ENCODE results near the gene CCR5AS.
"Not testable (repeated sequence)": the region's sequence is repeated elsewhere in the genome, so short reads cannot be mapped to it uniquely, and the experiment has no call there.

CCR5AS gene

GRCh38 chr3:46395766-46396530 is 10.9 kb downstream of the CCR5AS start:
- DNase-seq (ENCODE audit: low read depth), result no peak
- TF ChIP-seq CTCF (IDR thresholded peaks at IDR 0.05; ENCODE audit: control insufficient read depth, extremely low read depth, insufficient read depth), result no peak
- no peak overlapping the region for H3K4me3 ChIP-seq (ENCODE audit: low read depth, low read length)

GRCh38 chr3:46395210-46395661 is 11.6 kb downstream of the CCR5AS start:
- no peak overlapping the region for H3K4me3 ChIP-seq (ENCODE audit: low read depth, low read length)
- DNase-seq (ENCODE audit: low read depth), result no peak
- peak; percentile 29; the same call in 1 of the 2 replicates for TF ChIP-seq CTCF (IDR thresholded peaks at IDR 0.05; ENCODE audit: control insufficient read depth, extremely low read depth, insufficient read depth)

GRCh38 chr3:46393554-46394434 is 13.1 kb downstream of the CCR5AS start:
- DNase-seq (ENCODE audit: low read depth), result no peak
- no peak for TF ChIP-seq CTCF (IDR thresholded peaks at IDR 0.05; ENCODE audit: control insufficient read depth, extremely low read depth, insufficient read depth)
- H3K4me3 ChIP-seq (ENCODE audit: low read depth, low read length), result no peak overlapping the region

GRCh38 chr3:46393011-46393410 is 13.9 kb downstream of the CCR5AS start:
- no peak for TF ChIP-seq CTCF (IDR thresholded peaks at IDR 0.05; ENCODE audit: control insufficient read depth, extremely low read depth, insufficient read depth)
- DNase-seq (ENCODE audit: low read depth), result no peak
- H3K4me3 ChIP-seq (ENCODE audit: low read depth, low read length), result no peak overlapping the region

GRCh38 chr3:46391526-46391925 is 15.3 kb downstream of the CCR5AS start:
- DNase-seq (ENCODE audit: low read depth); H3K4me3 ChIP-seq (ENCODE audit: low read depth, low read length): not testable (repeated sequence)

GRCh38 chr3:46389306-46389705 is 17.6 kb downstream of the CCR5AS start:
- no peak for DNase-seq (ENCODE audit: low read depth)
- no peak overlapping the region for H3K4me3 ChIP-seq (ENCODE audit: low read depth, low read length)
- TF ChIP-seq CTCF (IDR thresholded peaks at IDR 0.05; ENCODE audit: control insufficient read depth, extremely low read depth, insufficient read depth), result no peak

GRCh38 chr3:46388847-46389246 is 18.0 kb downstream of the CCR5AS start:
- DNase-seq (ENCODE audit: low read depth); H3K4me3 ChIP-seq (ENCODE audit: low read depth, low read length): not testable (repeated sequence)
